NT2/D1 (cell line): Measurements from ENCODE around the gene SBF2.

ENCODE experiments used
- YY1 ChIP-seq: IDR thresholded peaks from 2 replicates; pipeline ENCODE4 v1.6.1; 2011; ENCODE audit not compliant: insufficient read length, insufficient read depth
- ZNF274 ChIP-seq: IDR thresholded peaks from 2 replicates; pipeline ENCODE4 v1.6.1; 2011; ENCODE audit warnings: mild to moderate bottlenecking, low read depth, low read length

DNA sequence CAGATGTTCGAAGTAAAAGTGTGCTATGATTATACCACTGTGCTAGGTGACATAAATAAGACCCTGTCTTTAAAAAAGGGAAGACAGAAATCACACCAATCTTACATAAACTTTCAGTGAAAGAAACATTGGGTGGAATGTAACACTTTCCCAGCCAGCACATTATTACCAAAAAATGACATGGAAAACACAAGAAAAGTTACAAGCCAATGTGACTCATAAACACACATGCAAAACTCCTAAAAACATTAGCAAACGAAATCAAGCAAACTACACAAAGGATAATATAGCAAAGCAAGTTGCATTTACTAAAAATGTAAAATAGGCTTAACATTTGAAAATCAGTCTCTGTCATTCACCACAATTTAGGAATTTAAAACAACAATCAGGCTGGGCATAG, 47.0 kb downstream of the SBF2 start:
- TF ChIP-seq YY1 = no peak
- TF ChIP-seq ZNF274 = no peak
